GM10266 (cell line): Measurements from ENCODE around the gene GNG5.
"Not testable (repeated sequence)": the region's sequence is repeated elsewhere in the genome, so short reads cannot be mapped to it uniquely, and the experiment has no call there.

Experiments
- DNase-seq: peaks from one replicate; pipeline ENCODE4 v3.0.0; 2012; ENCODE audit errors: extremely low spot score
- CTCF ChIP-seq: IDR thresholded peaks from 2 replicates; pipeline ENCODE4 v1.5.1; 2012; ENCODE audit warnings: mild to moderate bottlenecking, low read depth; ENCODE audit not compliant: control insufficient read depth, insufficient read depth; ENCODE audit errors: missing control alignments

GNG5 gene

GRCh38 chr1:84524590-84524989 lies 18.2 kb upstream of the GNG5 start:
- TF ChIP-seq CTCF: no peak
- no peak for DNase-seq

- TF ChIP-seq CTCF: no peak
- no peak for DNase-seq
Observed at GRCh38 chr1:84510668-84511067, 4.3 kb upstream of the GNG5 start.

DNA sequence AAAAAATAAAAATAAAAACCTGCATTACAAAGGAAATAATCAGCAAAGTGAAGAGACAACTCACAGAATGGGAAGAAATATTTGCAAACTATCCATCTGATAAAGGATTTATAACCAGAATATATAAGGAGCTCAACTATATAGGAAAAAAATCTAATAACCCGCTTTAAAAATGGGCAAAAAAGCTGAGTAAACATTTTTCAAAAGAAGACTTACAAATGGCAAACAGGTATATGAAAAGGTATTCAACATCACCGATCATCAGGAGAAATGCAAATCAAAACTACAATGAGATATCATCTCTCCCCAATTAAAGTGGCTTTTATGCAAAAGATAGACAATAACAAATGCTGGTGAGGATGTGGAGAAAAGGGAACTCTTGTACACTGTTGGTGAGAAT lies 3.8 kb upstream of the GNG5 start:
- DNase-seq: no peak
- no peak for TF ChIP-seq CTCF

DNA sequence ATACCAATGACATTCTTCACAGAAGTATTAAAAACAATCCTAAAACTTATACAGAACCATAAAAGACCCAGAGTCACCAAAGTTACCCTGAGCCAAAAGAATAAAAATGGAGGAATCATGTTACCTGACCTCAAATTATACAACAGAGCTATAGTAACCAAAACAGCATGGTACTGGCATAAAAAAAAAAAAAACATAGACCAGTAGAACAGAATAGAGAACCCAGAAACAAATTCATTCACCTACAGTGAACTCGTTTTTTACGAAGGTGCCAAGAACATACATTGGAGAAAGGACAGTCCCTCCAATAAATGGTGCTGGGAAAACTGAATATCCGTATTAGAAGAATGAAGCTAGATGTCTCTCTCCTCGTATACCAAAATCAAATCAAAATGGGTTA lies 2.6 kb upstream of the GNG5 start:
- DNase-seq: no peak
- no peak for TF ChIP-seq CTCF

- no peak for TF ChIP-seq CTCF
- DNase-seq: no peak
Observed at GRCh38 chr1:84508510-84508909, 2.1 kb upstream of the GNG5 start.

DNA sequence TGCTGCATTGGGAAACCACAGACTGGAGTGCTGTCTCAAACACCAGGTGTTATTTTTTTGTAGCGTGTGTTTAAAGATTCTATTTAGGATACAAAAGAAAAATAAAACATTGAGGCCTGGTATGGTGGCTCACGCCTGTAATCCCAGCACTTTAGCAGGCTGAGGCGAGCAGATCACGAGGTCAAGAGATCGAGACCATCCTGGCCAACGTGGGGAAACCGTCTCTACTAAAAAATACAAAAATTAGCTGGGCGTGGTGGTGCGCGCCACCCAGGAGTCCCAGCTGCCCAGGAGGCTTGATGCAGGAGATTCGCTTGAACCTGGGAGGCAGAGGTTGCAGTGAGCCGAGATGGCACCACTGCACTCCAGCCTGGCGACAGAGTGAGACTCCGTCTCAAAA lies 1.5 kb upstream of the GNG5 start:
- DNase-seq: not testable (repeated sequence)

GRCh38 chr1:84506729-84507453 lies 510 bp upstream of the GNG5 start:
- no peak for DNase-seq

More at GRCh38 chr1:84506729-84507453, 510 bp upstream of the GNG5 start:
- no peak for TF ChIP-seq CTCF
